Loucy (cell line): Measurements from ENCODE around the gene ANO1.

Source experiments
- EZH2phosphoT487 ChIP-seq: fragments of 200-600 bp; IDR thresholded peaks from 2 replicates; pipeline ENCODE4 v1.6.1; 2018; ENCODE audit warnings: antibody characterized with exemption, mild to moderate bottlenecking, moderate library complexity, borderline replicate concordance
- TF ChIP-seq, protein P1 (sequence below): fragments of 200-600 bp; sonication (generic); conservative IDR thresholded peaks from 2 replicates; pipeline ENCODE4 v1.5.1; 2014; ENCODE audit warnings: mild to moderate bottlenecking, antibody characterized with exemption, low read length

GRCh38 chr11:70080763-70081162 is 2.6 kb downstream of the ANO1 start:
- TF ChIP-seq, protein P1, sequence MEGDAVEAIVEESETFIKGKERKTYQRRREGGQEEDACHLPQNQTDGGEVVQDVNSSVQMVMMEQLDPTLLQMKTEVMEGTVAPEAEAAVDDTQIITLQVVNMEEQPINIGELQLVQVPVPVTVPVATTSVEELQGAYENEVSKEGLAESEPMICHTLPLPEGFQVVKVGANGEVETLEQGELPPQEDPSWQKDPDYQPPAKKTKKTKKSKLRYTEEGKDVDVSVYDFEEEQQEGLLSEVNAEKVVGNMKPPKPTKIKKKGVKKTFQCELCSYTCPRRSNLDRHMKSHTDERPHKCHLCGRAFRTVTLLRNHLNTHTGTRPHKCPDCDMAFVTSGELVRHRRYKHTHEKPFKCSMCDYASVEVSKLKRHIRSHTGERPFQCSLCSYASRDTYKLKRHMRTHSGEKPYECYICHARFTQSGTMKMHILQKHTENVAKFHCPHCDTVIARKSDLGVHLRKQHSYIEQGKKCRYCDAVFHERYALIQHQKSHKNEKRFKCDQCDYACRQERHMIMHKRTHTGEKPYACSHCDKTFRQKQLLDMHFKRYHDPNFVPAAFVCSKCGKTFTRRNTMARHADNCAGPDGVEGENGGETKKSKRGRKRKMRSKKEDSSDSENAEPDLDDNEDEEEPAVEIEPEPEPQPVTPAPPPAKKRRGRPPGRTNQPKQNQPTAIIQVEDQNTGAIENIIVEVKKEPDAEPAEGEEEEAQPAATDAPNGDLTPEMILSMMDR, result no peak
- no peak for TF ChIP-seq EZH2phosphoT487
